Vagina (tissue), 2 donors: ENCODE results near the gene EDEM2.

ENCODE experiments used
- CTCF ChIP-seq, 3 experiments: fragments of 450-650 bp in 2 of 3; fragments of 200-600 bp in 1 of 3; sonication (generic) in 1 of 3; IDR thresholded peaks; one replicate each; pipeline ENCODE4 v1.5.1; 2017 to 2019; ENCODE audit warnings: antibody characterized with exemption in 3 of 3, mild to moderate bottlenecking in 2 of 3, moderate library complexity in 2 of 3
- POLR2A ChIP-seq, 2 donors: fragments of 450-650 bp; IDR thresholded peaks; one replicate each; pipeline ENCODE4 v1.6.1; 2017; ENCODE audit warnings: antibody characterized with exemption in 2 of 2, mild to moderate bottlenecking in 2 of 2, moderate library complexity in 2 of 2

- TF ChIP-seq POLR2A (IDR thresholded peaks at IDR 0.05) (no peak), CTCF (IDR thresholded peaks at IDR 0.05) (no peak)
Observed at GRCh38 chr20:35108921-35109320, 38.2 kb downstream of the EDEM2 start.
